ENCODE measurements around the gene LMO7. TPM values are rescaled to one million over a fixed set of nuclear protein-coding genes. Genes with fewer than 3 reads are reported as not detected.

The LMO7 gene
- total and polyA plus RNA-seq, 2 of the 8 experiments (the other 6 are each of a cell fraction or from before 2014, with no cell fraction given), result 8.1 to 28.3 TPM

- no peak for TF ChIP-seq CHD7 (IDR thresholded peaks at IDR 0.05; ENCODE audit: insufficient replicate concordance, low read length)
Measured at GRCh38 chr13:75762955-75763354, 126.8 kb downstream of the LMO7 start (continued).
